GOT3 (cell line): ENCODE measurements around the gene DDAH1.
A peak's percentile ranks its signal among the peaks of the same experiment; 100 is the strongest.

ENCODE experiments used
- DNase-seq: peaks from one replicate; lab custom pipeline; 2025; ENCODE audit warnings: mixed read lengths; lab: John Stamatoyannopoulos, UW

Gene DDAH1

GRCh38 chr1:85328713-85329397 is 136.1 kb downstream of the DDAH1 start:
- no peak for DNase-seq

- DNase-seq, result no peak
Measured at GRCh38 chr1:85327759-85328158, 137.2 kb downstream of the DDAH1 start.

GRCh38 chr1:85326851-85327250 is 138.1 kb downstream of the DDAH1 start:
- no peak for DNase-seq

GRCh38 chr1:85326336-85326735 is 138.6 kb downstream of the DDAH1 start:
- no peak for DNase-seq

GRCh38 chr1:85325920-85326319 is 139.0 kb downstream of the DDAH1 start:
- no peak for DNase-seq

GRCh38 chr1:85323770-85324169 is 141.2 kb downstream of the DDAH1 start:
- no peak for DNase-seq

- DNase-seq, result no peak
Measured at GRCh38 chr1:85322655-85323054, 142.3 kb downstream of the DDAH1 start.

- no peak for DNase-seq
Measured at GRCh38 chr1:85321237-85321964, 143.6 kb downstream of the DDAH1 start.

GRCh38 chr1:85320371-85321131 is 144.4 kb downstream of the DDAH1 start:
- no peak for DNase-seq

GRCh38 chr1:85319931-85320330 is 145.0 kb downstream of the DDAH1 start:
- no peak for DNase-seq

- DNase-seq, result no peak
Measured at GRCh38 chr1:85319491-85319890, 145.5 kb downstream of the DDAH1 start.

- DNase-seq, result no peak
Measured at GRCh38 chr1:85318217-85318616, 146.7 kb downstream of the DDAH1 start.

- no peak for DNase-seq
Measured at GRCh38 chr1:85317560-85317959, 147.4 kb downstream of the DDAH1 start.

GRCh38 chr1:85316321-85316720 is 148.6 kb downstream of the DDAH1 start:
- DNase-seq, result no peak

- no peak for DNase-seq
Measured at GRCh38 chr1:85315789-85316188, 149.2 kb downstream of the DDAH1 start.

GRCh38 chr1:85314726-85315125 is 150.2 kb downstream of the DDAH1 start:
- no peak for DNase-seq

GRCh38 chr1:85313888-85314696 is 150.9 kb downstream of the DDAH1 start:
- DNase-seq, result no peak

- no peak for DNase-seq
Measured at GRCh38 chr1:85311818-85312217, 153.1 kb downstream of the DDAH1 start.

GRCh38 chr1:85308833-85309350 is 156.1 kb downstream of the DDAH1 start:
- DNase-seq, result no peak

GRCh38 chr1:85307987-85308832 is 156.7 kb downstream of the DDAH1 start:
- DNase-seq, result peak; percentile 15

GRCh38 chr1:85306236-85306635 is 158.7 kb downstream of the DDAH1 start:
- no peak for DNase-seq
